DOHH2 (cell line): Measurements from ENCODE around the gene ZNF608.

Experiments
- EZH2phosphoT487 ChIP-seq: fragments of 200-600 bp; sonication (generic); IDR thresholded peaks from 2 replicates; pipeline ENCODE4 v1.6.1; 2017; ENCODE audit warnings: borderline replicate concordance, mild to moderate bottlenecking, antibody characterized with exemption, low read length, moderate library complexity, mixed read lengths
- TF ChIP-seq, protein P1 (sequence below): fragments of 200-600 bp; sonication (generic); IDR thresholded peaks from one replicate; pipeline ENCODE4 v1.5.1; 2014; ENCODE audit warnings: antibody characterized with exemption, mild to moderate bottlenecking, low read depth, low read length; ENCODE audit not compliant: poor library complexity, severe bottlenecking

DNA sequence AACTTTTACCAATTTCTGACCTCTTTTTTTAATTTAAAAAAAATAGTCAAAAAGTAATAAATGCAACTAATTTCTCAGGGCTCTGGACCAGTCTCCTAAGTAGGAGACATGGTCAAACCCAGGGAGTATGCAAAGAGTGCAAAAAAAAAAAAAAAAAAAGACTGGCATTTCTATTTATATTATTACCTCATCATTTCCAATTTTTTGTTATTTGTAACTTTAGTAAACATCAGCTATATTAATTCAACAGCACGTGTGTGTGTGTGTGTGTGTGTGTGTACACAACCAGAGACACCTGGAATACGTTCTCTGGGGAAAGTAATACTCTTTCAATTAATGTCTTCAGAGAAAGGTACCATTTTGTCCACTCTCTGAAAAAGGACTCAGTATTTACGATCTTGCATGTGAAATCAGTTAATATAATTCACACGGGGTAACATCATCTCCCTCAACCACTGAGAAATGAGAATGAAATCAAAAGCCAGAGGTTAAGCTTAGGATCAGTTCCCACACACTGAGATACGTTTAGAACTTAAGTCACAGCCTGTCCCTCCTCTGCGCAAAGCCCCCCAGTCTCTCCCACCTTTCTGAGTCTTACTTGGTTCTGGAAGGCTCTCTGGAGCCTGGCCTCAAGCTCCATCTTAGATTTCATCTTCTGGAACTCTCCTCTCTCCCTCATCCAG is 21.9 kb downstream of the ZNF608 start:
- TF ChIP-seq, protein P1, sequence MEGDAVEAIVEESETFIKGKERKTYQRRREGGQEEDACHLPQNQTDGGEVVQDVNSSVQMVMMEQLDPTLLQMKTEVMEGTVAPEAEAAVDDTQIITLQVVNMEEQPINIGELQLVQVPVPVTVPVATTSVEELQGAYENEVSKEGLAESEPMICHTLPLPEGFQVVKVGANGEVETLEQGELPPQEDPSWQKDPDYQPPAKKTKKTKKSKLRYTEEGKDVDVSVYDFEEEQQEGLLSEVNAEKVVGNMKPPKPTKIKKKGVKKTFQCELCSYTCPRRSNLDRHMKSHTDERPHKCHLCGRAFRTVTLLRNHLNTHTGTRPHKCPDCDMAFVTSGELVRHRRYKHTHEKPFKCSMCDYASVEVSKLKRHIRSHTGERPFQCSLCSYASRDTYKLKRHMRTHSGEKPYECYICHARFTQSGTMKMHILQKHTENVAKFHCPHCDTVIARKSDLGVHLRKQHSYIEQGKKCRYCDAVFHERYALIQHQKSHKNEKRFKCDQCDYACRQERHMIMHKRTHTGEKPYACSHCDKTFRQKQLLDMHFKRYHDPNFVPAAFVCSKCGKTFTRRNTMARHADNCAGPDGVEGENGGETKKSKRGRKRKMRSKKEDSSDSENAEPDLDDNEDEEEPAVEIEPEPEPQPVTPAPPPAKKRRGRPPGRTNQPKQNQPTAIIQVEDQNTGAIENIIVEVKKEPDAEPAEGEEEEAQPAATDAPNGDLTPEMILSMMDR = no peak
- TF ChIP-seq EZH2phosphoT487 = no peak
